Testis (tissue), 2 donors: ENCODE measurements around the gene COTL1.

Experiments used
- CTCF ChIP-seq, 3 experiments: fragments of 450-650 bp in 2 of 3; fragments of 200-600 bp in 1 of 3; sonication (generic) in 1 of 3; IDR thresholded peaks; one replicate each; pipeline ENCODE4 v1.5.1; 2016 to 2019; ENCODE audit warnings: antibody characterized with exemption in 3 of 3, mild to moderate bottlenecking in 2 of 3, moderate library complexity in 1 of 3
- POLR2A ChIP-seq: fragments of 450-650 bp; IDR thresholded peaks from one replicate; pipeline ENCODE4 v1.6.1; 2017; ENCODE audit warnings: antibody characterized with exemption, mild to moderate bottlenecking, moderate library complexity

- no peak for TF ChIP-seq CTCF (IDR thresholded peaks at IDR 0.05)
- TF ChIP-seq POLR2A = no peak
These were observed 98.0 kb downstream of the COTL1 start for GRCh38 chr16:84519855-84520254.
